NCI-H2227 (cell line): ENCODE measurements around the gene RNPEP.
"Not testable (repeated sequence)": the region's sequence is repeated elsewhere in the genome, so short reads cannot be mapped to it uniquely, and the experiment has no call there.

Experiments
- DNase-seq: peaks from one replicate; lab custom pipeline; 2025; ENCODE audit not compliant: unreplicated experiment; lab: John Stamatoyannopoulos, UW

Gene RNPEP

DNA sequence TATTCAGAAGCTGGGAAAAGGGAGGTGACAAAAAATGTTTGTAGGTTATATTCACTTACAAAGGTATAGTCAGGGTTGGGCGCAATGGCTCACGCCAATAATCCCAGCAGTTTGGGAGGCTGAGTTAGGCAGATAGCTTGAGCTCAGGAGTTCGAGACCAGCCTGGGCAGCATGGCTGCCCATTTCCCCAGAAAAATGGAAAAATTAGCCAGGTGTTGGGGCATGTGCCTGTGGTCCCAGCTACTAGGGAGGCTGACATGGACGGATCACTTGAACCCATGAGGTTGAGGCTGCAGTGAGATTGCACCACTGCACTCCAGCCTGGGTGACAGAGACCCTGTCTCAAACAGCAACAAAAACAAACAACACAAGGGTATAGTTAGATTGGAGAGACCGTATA lies 24.1 kb upstream of the RNPEP start:
- DNase-seq, result no peak

- not testable (repeated sequence) for DNase-seq
Observed at GRCh38 chr1:201962382-201962781, 20.1 kb upstream of the RNPEP start.

- no peak for DNase-seq
Observed at GRCh38 chr1:201964261-201964660, 18.2 kb upstream of the RNPEP start.

GRCh38 chr1:201966171-201966570 lies 16.3 kb upstream of the RNPEP start:
- DNase-seq, result no peak

DNA sequence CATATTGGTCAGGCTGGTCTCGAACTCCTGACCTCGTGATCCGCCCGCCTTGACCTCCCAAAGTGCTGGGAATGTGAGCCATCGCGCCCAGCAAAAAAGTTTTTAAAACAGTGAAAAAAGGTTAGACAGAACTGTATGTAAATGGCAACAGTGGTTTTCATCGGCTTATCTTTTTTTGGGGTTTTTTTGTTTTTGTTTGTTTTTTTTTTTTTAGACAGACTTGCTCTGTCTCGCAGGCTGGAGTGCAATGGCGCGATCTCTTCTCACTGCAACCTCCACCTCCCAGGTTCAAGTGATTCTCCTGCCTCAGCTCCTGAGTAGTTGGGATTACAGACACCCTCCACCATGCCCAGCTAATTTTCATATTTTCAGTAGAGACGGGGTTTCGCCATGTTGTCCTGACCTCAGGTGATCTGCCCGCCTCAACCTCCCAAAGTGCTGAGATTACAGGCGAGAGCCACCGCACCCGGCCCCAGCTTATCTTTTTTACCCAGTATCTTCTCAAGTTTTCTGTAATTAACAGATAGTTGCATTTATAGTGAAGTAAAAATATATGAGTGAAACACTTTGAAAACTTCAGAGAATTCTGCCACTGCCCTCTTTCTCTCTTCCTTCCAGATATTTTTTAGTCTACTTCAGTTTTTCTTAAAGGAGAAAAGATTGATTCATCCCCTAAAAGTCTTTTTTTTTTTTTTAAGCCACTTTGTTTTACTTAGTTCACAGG lies 14.1 kb upstream of the RNPEP start:
- no peak for DNase-seq

DNA sequence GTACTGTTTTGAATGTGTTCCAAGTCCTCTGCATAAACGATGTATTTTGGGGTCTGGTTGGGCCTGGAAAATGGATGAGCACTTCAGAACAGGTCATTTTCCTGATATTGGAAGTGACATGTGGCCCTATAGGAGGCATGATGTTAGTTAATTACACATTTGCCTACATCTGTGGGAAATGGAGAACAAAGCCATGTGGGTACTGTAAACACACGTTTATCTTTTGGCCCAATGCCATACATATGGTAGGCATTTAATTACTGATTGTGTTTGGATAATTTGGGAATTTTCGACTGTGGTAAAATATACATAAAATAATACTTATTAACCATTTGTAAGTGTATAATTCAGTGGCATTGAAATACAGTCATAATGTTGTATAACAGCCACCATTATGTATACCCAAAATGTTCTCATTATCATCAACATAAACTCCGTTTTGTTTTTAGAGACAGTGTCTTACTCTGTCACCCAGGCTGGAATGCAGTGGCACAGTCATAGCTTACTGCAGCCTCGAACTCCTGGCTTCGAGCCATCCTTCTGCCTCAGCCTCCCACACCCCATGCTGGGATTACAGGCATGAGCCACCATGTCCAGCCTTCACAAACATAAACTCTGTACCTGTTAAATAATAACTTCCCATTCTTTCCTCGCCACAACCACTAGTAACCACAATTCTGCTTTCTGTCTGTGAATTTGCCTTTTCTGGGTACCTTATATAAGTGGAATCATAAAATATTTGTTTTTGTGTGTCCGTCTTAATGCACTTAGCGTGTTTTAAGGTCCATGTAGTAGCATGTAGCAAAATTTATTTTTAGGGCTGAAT lies 11.9 kb upstream of the RNPEP start:
- no peak for DNase-seq

- DNase-seq, result peak; percentile 73
Observed at GRCh38 chr1:201982082-201982622, 296 bp upstream of the RNPEP start.

GRCh38 chr1:201983380-201983805 lies 945 bp downstream of the RNPEP start:
- DNase-seq, result no peak

DNA sequence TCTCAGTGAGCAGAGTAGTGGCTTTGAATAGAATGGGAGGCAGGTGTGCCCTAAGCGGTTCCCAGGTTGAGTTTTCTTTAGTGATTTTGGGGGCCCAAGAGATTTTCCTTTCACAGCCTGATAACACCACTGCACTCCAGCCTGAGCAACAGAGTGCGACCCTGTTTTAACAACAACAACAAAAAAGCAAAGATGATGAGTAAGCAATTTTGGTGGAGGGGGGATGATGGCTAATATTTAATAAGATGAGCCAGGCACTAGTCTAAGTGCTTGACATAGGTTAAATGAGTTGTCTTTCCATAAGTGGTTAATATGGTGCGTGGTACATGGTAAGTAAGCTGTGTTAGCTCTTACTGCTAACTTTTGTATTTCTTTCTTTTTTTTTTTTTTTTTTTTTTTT lies 2.0 kb downstream of the RNPEP start:
- DNase-seq, result no peak

GRCh38 chr1:201985355-201985754 lies 2.9 kb downstream of the RNPEP start:
- DNase-seq, result no peak

DNA sequence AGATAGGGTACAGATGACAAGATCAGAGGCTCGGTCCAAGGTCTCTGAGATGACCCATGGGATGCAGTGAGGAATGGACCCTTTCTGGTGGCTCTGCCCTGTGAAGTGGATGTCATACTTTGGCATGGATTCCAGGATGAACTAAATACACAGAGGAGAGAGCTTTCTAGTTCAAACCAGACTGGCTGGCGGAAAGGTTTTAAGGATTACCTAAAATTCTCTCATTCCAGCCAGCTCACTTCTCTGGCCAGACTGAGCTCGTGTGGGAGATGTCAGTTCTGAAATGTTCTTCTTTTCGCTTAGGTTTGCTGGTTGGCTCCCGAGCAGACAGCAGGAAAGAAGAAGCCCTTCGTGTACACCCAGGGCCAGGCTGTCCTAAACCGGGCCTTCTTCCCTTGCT lies 6.2 kb downstream of the RNPEP start:
- no peak for DNase-seq

DNA sequence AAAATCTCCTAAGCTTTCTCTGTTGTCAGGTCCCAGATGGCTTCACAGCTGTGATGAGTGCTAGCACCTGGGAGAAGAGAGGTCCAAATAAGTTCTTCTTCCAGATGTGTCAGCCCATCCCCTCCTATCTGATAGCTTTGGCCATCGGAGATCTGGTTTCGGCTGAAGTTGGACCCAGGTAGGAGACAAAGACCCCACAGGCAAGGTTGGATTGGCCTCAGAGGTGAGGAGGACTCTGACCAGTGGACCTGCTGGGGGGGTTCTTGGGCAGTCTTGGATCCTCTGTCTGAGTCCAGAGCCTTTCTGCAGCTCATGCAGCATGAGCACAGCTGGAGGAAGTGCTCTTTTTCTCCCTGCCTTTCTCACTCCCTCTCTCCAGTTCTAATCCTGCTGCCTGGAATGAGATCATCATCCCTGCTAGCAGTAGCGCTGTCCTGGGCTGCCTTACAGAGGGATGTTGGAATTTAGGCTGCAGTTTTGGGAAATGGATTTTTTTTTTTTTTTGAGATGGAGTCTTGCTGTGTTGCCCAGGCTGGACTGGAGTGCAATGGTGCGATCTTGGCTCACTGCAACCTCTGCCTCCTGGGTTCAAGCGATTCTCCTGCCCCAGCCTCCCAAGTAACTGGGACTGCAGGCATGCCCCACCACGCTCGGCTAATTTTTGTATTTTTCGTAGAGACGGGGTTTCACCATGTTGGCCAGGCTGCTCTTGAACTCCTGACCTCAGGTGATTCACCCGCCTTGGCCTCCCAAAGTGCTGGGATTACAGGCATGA lies 7.1 kb downstream of the RNPEP start:
- no peak for DNase-seq

GRCh38 chr1:201990427-201990826 lies 8.0 kb downstream of the RNPEP start:
- DNase-seq, result no peak

DNA sequence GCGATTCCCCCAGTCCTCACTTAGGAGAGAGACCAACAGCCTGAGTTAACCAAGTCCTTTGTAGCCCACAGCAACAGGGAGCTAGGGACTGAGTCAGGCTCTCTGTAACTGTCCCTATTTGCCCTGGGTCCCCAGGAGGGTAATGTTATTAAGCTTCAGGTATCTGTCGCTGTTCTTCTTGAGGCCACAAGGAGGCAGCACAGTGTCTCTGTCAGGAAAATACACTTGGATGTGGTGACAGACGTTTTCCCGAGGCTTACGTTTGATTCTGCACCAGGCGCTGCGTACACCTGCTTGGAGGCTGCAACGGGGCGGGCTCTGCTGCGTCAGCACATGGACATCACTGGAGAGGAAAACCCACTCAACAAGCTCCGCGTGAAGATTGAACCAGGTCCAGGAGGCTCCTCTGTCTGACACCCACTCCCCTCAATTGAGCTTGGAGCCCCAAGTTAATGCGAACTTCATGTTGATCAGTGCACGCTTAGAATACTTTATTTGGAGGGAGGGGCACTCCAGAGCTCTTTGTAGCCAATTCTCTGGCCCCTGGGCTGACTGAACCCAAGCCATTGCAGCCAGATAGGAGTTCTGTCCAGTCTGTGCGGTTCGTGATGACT lies 17.3 kb downstream of the RNPEP start:
- DNase-seq, result peak; percentile 66

DNA sequence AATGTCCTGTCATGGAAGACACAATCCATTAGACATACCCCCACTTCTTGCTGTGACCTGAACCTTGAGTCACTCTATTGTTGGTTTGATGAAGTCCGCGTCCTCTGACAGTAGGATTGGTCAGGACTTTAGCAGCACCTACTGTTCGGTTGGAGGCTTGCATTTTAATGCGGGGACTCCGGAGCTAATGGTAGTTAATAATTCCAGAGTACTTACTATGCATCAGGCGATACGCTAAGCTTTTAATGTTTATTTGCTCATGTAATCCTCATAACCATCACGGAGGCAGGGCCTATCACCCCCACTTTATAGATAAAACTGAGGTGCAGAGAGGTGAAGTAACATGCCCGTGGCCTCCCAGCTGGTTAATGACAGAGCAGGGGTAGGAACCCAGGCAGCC lies 20.1 kb downstream of the RNPEP start:
- no peak for DNase-seq

- no peak for DNase-seq
Observed at GRCh38 chr1:202004711-202005110, 22.3 kb downstream of the RNPEP start.

DNA sequence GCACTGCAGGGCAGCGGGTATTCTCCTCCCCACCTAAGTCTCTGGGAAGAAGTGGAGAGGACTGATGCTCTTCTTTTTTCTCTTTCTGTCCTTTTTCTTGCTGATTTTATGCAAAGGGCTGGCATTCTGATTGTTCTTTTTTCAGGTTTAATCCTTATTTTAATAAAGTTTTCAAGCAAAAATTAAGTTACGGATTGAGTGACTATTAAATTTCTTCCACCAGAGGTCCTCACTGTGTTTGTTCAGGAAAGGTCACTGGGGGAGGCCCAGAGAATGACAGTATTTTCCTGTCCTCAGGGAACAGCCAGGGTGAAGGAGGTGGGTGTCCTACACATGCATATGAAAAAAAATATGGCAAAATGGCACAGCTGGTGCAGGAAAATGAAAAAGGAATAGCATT lies 23.5 kb downstream of the RNPEP start:
- no peak for DNase-seq

- DNase-seq, result no peak
Observed at GRCh38 chr1:202007304-202007703, 24.9 kb downstream of the RNPEP start.

- no peak for DNase-seq
Observed at GRCh38 chr1:202007805-202008489, 25.5 kb downstream of the RNPEP start.
